ENCODE results near the gene AQP9.
"Not testable (repeated sequence)": the region's sequence is repeated elsewhere in the genome, so short reads cannot be mapped to it uniquely, and the experiment has no call there.

Gene AQP9, protein sequence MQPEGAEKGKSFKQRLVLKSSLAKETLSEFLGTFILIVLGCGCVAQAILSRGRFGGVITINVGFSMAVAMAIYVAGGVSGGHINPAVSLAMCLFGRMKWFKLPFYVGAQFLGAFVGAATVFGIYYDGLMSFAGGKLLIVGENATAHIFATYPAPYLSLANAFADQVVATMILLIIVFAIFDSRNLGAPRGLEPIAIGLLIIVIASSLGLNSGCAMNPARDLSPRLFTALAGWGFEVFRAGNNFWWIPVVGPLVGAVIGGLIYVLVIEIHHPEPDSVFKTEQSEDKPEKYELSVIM

DNA sequence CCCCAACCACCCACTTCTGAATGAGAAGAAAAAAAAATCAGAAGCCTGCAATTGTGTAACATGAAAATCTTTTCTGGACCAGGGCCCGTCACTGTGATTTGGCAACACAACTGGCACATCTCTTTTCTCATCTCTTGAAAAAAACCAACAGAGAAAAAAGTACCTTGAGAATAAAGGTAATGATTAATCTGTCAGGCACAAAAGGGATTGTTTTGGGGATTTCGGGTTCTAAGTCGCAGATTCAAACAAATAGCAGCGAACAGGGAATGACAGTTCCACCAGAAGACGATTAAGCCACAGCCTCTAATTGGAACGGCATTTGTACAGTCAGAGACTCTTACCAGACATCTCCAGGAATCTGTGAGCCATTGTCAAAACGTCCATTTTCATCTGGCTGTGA lies at the start of gene AQP9:
TSS of gene AQP9 (plus strand) at position 276 of the 400 bp plus-strand sequence. CDS start 185 bp downstream, outside the sequence.
- DNase-seq: no peak

DNA sequence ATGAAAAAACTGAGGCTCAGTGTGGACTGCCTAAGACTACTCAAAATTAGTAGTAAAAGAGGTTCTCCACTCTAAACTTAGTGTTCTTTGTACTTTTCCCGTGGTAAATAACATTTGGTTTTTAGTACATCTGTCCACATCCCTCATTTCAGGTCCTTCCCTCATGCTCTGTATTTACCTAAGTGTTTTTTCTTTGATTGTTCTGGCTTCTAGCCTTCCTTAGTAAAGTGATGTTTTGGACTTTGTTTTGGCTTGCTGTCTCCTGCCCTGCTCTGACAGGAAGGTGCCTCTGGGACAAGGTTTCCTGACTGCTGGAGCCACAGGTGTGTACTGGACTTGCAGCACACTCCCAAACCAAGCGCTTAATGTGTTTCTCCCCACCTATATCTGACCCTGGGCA lies 42.8 kb upstream of the AQP9 start:
- DNase-seq: no peak

DNA sequence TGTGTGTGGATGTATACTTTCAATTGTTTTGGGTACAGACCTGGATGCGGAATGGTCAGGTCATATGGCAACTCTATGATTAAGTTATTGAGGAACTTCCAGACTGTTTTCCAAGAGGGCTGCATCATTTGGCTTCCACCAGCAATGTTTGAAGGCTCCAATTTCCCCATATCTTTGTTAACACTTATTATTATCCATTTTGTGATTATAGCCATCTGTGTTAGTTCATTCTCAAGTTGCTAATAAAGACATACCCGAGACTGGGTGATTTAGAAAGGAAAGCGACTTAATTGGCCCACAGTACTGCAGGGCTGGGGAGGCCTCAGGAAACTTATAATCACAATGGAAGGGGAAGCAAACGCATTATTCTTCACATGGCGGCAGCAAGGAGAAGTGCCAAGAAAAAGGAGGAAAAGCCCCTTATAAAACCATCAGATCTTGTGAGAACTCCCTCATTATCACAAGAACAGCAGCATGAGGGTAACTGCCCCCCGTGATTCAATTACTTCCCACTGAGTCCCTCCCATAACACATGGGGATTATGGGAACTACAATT lies 41.6 kb upstream of the AQP9 start:
- no peak for DNase-seq

DNA sequence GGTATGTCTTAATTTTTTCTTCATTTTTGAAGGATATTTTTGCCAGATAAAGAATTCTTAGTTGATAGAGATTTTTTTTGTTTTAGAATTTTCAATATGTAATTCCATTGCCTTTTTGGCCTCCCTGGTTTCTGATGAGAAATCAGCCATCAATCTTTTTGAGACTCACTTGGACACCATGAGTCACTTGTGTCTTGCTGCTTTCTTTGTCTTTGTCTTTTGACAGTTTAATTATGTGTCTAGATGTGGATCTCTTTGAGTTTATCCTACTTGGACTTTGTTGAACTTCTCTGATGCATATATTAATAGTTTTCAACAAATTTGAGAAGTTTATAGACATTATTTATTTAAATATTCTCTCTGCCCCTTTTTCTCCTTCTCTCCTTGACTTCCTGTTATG lies 34.7 kb upstream of the AQP9 start:
- no peak for DNase-seq

DNA sequence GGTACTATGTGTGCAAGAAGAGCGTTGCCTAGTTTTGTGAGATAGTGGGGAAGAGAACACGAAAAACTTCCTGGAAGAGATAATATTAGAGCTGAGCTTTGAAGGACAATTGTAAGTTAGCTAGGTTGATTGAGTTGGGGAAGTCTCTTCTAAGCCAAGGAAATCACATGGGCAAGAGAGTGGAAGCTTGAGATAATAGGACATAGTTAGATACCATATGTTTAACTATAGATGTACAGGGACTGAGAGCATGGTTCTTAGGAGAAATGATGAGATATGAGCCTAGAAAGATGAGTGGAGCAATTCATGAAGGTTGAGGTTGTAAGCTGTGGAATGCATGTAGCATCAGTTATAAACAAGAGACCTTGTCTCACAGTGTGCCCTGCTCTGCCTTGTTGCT lies 30.1 kb upstream of the AQP9 start:
- DNase-seq: no peak

DNA sequence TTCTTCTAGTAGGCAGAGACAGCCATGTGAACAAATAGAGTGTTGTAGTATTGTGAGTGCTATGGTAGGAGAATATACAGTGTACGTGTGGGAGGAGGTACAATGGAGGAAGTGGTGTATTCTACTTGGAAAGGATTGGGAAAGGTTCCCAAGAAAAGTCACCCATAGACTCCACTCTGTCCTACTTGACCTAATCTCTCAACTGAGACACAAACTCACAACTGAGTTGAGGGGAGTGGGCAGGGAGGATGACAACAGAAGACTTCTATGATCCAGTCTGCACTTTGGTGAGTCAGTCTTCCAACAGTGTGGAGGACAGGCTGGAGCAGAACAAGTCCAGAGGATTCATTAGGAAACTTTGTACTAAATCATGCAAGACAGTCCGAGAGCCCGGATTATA lies 28.8 kb upstream of the AQP9 start:
- no peak for DNase-seq

DNA sequence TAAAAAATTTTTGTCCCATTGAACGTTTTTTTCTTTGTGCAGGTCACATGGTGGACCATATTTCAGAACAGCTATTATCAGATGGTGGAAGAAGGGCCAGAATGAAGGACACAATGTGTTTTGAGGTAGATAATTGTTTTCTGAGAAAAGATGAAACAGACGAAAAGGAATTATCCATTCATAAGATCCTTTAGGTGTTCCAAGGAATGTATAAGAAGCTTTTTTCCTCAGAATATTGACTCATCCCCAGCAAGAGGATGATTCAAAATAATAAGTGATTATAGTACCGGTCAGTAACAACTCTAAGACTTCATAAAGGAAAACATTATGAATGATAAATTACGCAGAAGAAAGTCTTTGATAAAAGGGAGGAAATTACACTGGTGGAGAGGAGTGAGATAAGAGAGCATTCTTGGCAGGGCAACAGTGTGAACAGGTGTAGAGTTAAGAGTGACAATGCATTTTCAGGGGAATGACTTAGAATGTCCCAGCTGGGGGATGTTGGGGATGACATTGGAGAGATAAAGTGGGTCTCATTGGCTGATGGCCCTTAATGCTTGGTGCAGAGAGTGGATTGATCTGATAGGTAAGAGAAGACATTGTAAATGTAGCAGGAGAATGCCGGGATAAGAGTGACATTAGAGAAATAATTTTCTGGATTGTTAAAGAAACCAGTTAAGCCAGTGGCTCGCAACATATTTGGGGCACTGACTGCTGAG lies 27.0 kb upstream of the AQP9 start:
- no peak for DNase-seq

DNA sequence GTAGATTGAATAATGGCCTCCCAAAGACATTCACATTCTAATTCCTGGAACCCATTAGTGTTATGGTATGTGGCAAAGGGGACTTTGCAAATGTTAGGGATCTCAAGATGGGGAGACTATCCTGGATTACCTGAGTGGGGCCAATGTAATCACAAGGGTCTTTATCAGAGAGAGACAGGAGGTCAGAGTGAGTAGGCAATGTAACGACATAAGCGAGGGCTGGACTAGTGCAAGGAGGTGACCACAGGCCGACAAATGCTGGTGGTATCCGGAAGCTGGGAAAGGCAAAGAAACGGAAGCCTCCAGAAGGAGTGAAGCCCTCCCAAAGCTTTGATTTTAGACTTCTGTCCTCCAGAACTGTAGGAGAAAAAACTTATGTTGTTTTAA lies 26.5 kb upstream of the AQP9 start:
- no peak for DNase-seq

DNA sequence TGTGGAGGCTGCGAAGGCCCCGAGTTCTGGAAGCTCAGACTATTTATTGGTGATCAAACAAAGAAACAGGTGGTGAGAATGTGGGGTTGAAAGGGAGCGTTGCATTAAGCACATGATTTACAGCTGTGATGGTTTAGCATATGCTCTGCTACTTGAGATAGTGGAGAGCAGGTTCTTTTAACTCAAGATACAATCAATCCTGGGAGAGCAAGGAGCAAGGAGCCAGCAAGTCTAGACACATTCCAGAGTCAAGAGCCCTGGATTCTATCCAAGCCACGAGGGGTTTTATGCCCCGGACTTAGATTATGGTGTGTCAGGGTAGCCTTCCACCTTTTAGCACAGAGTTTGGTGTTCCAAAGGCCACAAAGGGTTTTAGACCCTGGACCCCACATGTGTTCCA lies 24.8 kb upstream of the AQP9 start:
- not testable (repeated sequence) for DNase-seq

DNA sequence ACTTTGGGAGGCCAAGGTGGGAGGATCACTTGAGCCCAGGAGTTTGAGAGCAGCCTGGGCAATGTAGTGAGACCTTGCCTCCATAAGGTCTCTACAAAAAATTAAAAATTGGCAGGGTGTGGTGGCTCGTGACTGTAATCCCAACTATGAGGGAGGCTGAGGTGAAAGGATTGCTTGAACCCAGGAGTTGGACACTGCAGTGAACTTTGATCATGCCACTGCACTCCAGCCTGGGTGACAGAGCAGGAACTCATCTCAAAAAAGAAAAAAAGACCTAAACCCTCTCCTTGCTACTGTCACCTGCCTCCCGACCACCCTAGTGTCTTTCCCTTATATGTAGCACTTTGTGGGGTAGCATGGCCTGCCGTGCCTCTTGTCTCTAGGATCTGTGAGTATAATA lies 23.8 kb upstream of the AQP9 start:
- DNase-seq: no peak

DNA sequence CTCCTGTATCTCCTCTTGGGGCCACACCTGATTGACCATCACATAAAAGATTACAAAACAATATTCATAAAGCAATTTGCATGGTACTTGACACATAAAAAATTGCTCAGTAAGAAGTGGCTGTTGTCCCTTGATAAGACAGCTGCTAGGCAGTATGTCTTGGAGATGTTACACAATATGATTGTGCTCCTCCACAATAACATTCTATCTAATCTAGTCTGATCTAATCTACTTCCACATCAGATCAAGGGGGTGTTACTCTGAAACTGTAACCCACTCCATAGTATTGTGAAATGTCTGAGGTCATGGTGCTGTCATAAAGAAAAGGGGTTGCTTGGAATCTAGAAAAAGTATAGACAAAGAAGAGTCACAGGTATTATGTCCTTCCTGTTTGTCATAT lies 23.4 kb upstream of the AQP9 start:
- no peak for DNase-seq

DNA sequence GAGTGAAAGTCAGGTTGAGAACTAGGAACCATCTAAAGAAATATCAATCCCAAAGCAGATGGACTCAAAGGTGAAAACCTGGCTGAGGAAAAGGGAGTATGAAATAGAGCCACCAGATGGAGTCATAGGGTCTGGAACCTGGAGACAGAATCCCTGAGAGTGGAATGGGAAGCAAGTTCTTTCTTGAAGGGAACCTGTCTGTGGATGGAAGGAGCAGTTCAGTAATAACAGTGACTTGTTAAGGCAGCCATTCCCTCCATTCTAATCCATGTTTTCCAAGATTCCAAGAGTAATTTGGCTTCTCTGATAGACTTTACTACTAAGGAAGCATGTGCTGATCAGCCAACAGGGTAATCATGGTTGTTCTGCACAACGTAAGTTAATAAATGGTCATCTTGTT lies 22.5 kb upstream of the AQP9 start:
- no peak for DNase-seq

DNA sequence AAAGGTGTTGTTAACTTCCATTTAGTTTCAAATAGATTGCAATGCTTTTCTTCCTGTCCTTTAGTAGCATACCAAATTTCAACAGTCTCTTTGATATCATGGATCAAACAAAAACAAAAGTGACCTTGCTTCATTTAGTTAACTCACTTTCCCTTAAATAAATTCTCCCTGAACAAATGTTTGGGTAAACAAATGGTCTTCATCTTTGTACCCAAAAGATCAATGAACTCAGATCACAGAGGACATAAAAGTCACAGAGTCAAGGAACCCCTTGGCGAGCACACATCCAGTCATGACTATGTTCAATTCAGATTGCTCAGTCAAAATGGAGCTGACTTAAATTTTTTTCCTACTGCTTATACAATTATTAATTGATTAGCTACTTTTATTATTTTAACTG lies 20.6 kb upstream of the AQP9 start:
- no peak for DNase-seq

DNA sequence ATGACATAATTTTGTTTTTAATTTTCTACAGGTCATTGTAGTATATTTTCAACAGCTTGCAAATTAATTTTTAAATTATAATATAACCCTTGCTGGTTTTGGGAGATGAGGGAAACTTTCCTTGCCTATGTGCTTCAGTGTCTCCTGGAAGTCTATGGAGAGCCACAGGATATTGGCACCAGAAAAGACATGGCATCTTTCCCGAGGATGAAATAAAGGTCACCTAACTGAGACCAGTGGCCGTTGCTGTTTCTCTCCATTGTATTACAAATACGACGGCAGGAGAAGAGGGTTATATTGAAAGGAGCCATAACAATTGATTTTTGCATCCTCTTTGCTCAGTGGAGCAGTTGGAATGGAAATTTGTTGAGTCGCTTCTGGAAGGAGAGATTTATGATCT lies 19.9 kb upstream of the AQP9 start:
- no peak for DNase-seq

DNA sequence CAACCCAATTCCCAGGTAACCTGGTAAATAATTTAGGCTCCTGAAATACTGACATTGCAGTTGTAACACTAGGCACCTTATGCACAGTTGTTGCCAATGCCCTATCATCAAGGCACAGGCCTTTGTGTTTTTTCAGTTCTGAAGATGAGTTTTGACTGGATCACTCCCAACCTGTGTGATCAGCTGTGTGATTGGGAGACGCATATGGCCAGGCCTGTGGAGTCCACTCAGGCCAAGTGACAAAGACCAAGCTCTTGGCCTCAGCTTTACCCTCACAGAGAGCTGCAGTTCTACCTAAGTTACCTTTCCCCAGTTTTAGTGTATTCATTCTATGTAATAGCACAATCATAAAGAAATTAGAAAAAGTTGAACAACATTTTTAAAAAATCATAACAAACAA lies 19.2 kb upstream of the AQP9 start:
- no peak for DNase-seq

DNA sequence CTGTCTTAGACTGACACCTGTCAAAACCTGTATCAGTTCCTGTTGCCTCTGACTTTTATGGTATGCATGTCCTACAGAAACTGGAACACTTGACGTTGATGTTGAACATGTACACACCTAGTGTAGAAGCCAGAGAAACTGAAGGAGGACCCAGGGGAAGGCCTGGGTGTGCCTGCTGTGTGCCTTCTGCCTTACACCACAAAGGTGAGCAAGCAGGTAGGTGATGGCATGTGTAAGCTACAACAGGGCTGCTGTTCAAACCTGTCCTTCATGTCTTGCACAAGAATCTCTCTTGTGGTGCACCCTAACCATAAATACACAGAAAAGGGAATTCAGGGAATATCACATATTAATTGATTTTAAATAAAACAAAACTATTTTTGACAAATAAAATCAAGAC lies 13.6 kb upstream of the AQP9 start:
- no peak for DNase-seq

DNA sequence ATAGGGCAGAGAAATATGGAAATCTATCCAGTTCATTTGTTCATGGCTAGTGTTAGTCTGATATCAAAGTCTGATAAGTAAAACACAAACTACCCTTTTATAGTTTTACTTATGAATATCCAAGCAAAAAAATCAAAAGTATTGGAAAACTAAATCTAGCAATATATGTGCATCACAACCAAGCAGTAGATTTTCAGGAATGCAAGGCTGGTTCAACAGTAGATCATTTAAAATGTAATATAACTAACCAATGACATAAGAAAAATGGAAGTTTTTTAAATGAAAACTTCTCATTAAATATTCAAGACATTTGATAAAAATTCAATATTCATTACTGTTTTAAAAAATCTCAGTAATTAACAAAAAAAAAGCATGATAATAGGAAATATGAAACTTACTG lies 12.8 kb upstream of the AQP9 start:
- DNase-seq: no peak

DNA sequence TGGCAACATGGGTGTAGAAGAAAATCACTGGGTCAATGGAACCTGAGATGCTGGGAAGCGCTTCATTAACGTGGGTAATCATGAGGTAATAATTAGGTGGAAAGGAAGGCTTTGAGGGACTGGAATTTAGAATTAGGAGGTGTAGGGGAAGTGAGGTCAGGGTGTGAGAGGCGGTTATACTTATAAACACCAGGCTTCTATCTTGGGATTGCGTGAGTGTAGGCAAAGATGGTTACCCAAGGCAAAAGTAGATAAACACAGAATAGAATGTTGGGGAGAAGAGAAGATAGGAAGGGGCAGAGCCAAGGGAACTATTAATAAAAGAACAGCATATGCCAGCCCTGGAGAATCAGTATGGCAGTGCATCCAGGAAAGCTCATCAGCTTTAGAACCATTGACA lies 3.3 kb upstream of the AQP9 start:
- no peak for DNase-seq

DNA sequence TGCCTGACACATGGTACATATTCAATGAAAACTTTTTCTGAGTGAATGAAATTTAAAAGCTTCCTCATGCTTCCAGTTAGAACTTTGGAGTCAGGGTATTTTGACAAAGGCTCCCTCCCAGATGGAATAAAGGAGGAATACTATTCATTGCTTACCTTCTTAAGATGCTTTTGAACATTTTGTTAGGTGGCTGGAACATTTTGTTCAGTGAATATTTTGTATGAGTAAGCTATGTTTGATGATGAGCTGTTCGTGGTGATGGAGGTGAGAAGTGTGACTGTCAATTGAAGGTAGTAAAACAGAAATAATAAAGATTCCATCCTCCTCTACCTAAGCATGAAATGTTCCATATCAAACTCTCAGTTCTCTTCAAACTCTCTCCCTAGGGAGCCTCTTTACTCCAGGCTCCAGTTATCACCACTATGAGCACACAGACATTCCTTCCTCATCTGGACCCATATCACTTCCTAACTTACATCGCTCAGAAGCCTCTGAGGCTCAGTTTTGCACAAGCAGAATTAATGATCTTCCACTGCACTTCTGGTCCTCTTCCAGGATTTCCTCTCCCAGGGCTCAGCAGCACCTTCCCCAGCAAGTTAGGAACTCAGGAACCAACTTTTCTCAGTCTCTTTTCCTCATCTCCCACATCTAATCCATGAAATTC lies 2.5 kb upstream of the AQP9 start:
- no peak for DNase-seq

DNA sequence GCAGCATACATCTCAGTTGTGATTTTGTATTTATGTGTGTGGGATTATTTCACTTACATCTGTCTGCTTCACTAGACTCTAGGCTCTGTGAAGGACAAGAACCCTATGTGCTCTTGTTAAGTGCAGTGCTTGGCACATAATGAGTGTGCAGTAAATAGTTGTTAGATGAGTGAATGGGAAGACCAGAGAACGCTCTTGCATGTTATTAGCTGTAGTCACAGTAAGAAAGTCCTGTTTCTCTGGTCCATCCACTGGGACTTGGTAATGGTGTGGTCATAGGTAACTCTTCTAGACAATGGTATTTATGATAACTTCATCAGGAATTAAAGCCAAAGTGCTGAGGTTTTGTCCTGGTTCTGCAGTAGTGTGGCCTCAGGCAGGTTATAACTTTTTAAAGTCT lies 1.4 kb upstream of the AQP9 start:
- DNase-seq: no peak

DNA sequence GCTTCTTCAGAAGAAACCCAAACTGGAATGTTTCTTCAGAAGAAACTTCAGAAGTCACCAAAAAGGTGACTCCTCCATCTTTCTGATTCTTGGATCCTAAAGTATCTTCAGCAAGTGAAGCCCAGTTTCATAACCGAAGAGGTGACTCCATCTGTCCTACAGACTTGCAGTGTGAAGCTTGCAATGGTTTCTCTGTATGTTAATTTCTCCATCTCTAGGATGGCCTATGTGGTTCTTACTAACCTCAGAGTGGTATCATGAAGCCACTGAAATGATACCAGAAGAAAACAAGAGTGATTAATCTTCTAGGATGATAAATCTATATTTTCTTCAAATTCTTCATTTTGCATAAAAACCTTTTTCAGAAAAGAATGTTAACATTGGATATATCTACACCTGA lies 495 bp upstream of the AQP9 start:
- DNase-seq: no peak

DNA sequence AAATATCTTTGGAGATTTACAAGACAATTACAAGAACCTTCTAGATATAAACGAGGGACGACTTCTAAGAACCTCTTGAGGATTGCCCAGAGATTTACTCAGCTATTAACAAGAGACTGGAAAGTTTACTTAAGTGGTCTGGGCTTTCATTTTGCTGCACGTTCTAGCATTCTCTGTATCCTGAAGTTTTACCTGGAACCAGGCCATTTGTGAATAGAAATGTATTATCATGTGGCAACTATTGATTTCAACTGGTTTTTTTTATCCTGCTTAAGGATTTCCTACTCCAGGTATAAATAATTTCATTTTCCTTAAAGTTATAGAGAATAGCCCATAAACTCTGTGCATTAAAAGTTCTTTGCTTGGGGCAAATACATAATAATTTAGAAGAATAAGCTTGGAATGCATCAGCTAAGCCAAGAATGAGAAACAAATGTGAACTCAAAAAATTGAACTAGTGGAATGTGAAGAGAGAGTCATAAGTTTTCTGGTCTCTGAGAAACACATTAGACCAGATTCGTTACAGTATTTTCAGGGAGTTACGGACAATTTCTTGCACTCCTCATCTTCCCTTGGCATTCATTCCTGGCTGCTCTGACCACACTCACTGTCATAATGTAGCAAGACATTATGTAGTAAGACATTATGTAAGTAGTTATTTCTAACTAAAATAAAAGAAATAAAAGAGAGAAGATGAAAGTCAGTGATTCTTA lies 1.3 kb downstream of the AQP9 start:
- DNase-seq: no peak

DNA sequence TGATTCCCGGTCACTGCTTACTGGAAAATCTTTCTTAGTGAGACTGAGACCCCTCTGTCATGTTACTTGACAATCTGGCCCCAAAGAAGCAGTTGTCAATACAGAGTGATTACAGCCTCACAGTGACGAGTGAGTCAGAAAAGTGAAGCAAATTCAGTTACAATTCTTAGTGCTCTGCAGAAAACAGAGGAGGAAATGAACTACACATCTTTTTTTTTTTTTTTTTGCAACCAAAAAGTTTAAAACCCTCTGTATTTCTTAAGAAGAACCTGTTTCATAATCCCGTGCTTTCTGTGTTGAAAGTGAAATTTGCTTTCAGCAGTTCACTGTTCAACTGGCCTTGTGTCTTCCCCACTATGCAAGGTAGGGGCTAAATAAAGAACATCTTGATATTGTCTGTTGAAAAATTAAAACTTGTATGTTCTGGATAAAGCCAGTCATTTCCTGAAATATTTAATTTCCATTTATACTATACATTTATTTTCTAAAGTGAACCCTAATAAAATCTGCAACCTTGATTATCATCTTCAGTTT lies 1.9 kb downstream of the AQP9 start:
- no peak for DNase-seq
